ENCODE measurements around the gene COA4.

Gene COA4

GRCh38 chr11:73833067-73833466 is 43.6 kb downstream of the COA4 start:
- TF ChIP-seq CTCF (conservative IDR thresholded peaks at IDR 0.05; ENCODE audit: control insufficient read depth, insufficient read depth, low read depth, low read length) = no peak
- no peak overlapping the region for H3K4me3 ChIP-seq (ENCODE audit: control insufficient read depth, low read depth, low read length)
- DNase-seq (ENCODE audit: low read depth) = no peak

GRCh38 chr11:73830261-73830660 is 46.4 kb downstream of the COA4 start:
- TF ChIP-seq CTCF (conservative IDR thresholded peaks at IDR 0.05; ENCODE audit: control insufficient read depth, insufficient read depth, low read depth, low read length) = no peak
- H3K4me3 ChIP-seq (ENCODE audit: control insufficient read depth, low read depth, low read length) = no peak overlapping the region
- no peak for DNase-seq (ENCODE audit: low read depth)

All from fibroblast of mammary gland (primary cell).